ENCODE data around the gene VSX2. TPM values are rescaled to one million over a fixed set of nuclear protein-coding genes. Genes with fewer than 3 reads are reported as not detected.

Gene VSX2
- total and polyA plus RNA-seq, 5 experiments from 2014 or later, result not detected

GRCh38 chr14:74249433-74250375 lies 10.5 kb downstream of the VSX2 start:
- H3K27ac Mint-ChIP-seq, result no peak overlapping the region
- H3K4me3 Mint-ChIP-seq, result no peak overlapping the region
- no peak for DNase-seq
- no peaks in the 10 kb centered on the region for H3K9me3 Mint-ChIP-seq
- POLR2A ChIA-PET, result no interaction called here
- no peak for ATAC-seq
- peaks cover 22 to 60% (median 38%) of the 10 kb centered on the region in 5 donors for H3K27me3 Mint-ChIP-seq
- no peaks in the 10 kb centered on the region for H3K36me3 Mint-ChIP-seq
- H3K4me1 Mint-ChIP-seq, result peaks cover 6 to 8% (median 7%) of the 10 kb centered on the region in 4 donors

GRCh38 chr14:74255281-74255680 lies 16.0 kb downstream of the VSX2 start:
- Mint-ChIP-seq H3K36me3 (no peaks in the 10 kb centered on the region), H3K27ac (no peak overlapping the region), H3K9me3 (no peaks in the 10 kb centered on the region), H3K4me1 (peaks cover 6 to 15% (median 13%) of the 10 kb centered on the region in 4 donors), H3K4me3 (peak overlapping the region in 1 of 10 donors; percentile 65), H3K27me3 (peaks cover 6 to 17% (median 11%) of the 10 kb centered on the region in 5 donors)
- POLR2A ChIA-PET, result no interaction called here
- DNase-seq, result no peak
- no peak for ATAC-seq

- Mint-ChIP-seq H3K27ac (peak overlapping the region in 3 of 10 donors; percentile 34 to 79 (median 77)), H3K36me3 (no peaks in the 10 kb centered on the region), H3K9me3 (no peaks in the 10 kb centered on the region)
Measured at GRCh38 chr14:74257078-74257940, 18.1 kb downstream of the VSX2 start.

GRCh38 chr14:74257941-74258763 lies 18.9 kb downstream of the VSX2 start:
- H3K27me3 Mint-ChIP-seq, result peaks cover 0 to 4% (median under 1%) of the 10 kb centered on the region in 5 donors
- H3K4me1 Mint-ChIP-seq, result peaks cover 0 to 8% (median 6%) of the 10 kb centered on the region in 4 donors

More at GRCh38 chr14:74257078-74257940, 18.1 kb downstream of the VSX2 start:
- peak in 9 of 10 donors; percentile 25 to 73 (median 60) for DNase-seq
- POLR2A ChIA-PET, result no interaction called here
- ATAC-seq, result peak; percentile 92 to 93
- peak overlapping the region; percentile 77 to 89 (median 86) for H3K4me3 Mint-ChIP-seq
- H3K4me1 Mint-ChIP-seq, result peaks cover 0 to 9% (median 6%) of the 10 kb centered on the region in 4 donors
- peaks cover 0 to 4% (median 0%) of the 10 kb centered on the region in 5 donors for H3K27me3 Mint-ChIP-seq

GRCh38 chr14:74258764-74259035 lies 19.5 kb downstream of the VSX2 start:
- peaks cover 0 to 4% (median 3%) of the 10 kb centered on the region in 5 donors for H3K27me3 Mint-ChIP-seq
- no peak overlapping the region for H3K27ac Mint-ChIP-seq
- H3K9me3 Mint-ChIP-seq, result no peaks in the 10 kb centered on the region
- no peaks in the 10 kb centered on the region for H3K36me3 Mint-ChIP-seq
- DNase-seq, result no peak
- POLR2A ChIA-PET, result no interaction called here
- H3K4me3 Mint-ChIP-seq, result peak overlapping the region in 8 of 10 donors; percentile 15 to 86 (median 62)
- peaks cover 0 to 8% (median 6%) of the 10 kb centered on the region in 4 donors for H3K4me1 Mint-ChIP-seq
- no peak for ATAC-seq

More at GRCh38 chr14:74257941-74258763, 18.9 kb downstream of the VSX2 start:
- H3K36me3 Mint-ChIP-seq, result no peaks in the 10 kb centered on the region
- peak overlapping the region; percentile 77 to 89 (median 86) for H3K4me3 Mint-ChIP-seq
- peak overlapping the region in 2 of 10 donors; percentile 14 to 43 for H3K27ac Mint-ChIP-seq
- ATAC-seq (peak; percentile 41 to 43), DNase-seq (no peak)
- POLR2A ChIA-PET, result no interaction called here
- no peaks in the 10 kb centered on the region for H3K9me3 Mint-ChIP-seq

GRCh38 chr14:74259513-74259912 lies 20.3 kb downstream of the VSX2 start:
- Mint-ChIP-seq H3K36me3 (no peaks in the 10 kb centered on the region), H3K9me3 (no peaks in the 10 kb centered on the region), H3K4me1 (peaks cover 0 to 8% (median 6%) of the 10 kb centered on the region in 4 donors), H3K27ac (no peak overlapping the region), H3K27me3 (peaks cover 0 to 4% (median 0%) of the 10 kb centered on the region in 5 donors), H3K4me3 (peak overlapping the region in 8 of 10 donors; percentile 54 to 83 (median 75))
- DNase-seq (no peak), ATAC-seq (no peak)
- POLR2A ChIA-PET, result no interaction called here

GRCh38 chr14:74260525-74261233 lies 21.4 kb downstream of the VSX2 start:
- peak overlapping the region in 1 of 10 donors; percentile 24 for H3K27ac Mint-ChIP-seq
- H3K36me3 Mint-ChIP-seq, result no peaks in the 10 kb centered on the region
- peaks cover 0 to 7% (median 3%) of the 10 kb centered on the region in 5 donors for H3K27me3 Mint-ChIP-seq
- DNase-seq, result no peak
- POLR2A ChIA-PET, result no interaction called here
- ATAC-seq, result no peak
- no peaks in the 10 kb centered on the region for H3K9me3 Mint-ChIP-seq
- peak overlapping the region in 1 of 10 donors; percentile 3 for H3K4me3 Mint-ChIP-seq
- H3K4me1 Mint-ChIP-seq, result peaks cover 0 to 8% (median 6%) of the 10 kb centered on the region in 4 donors

GRCh38 chr14:74261288-74261687 lies 22.0 kb downstream of the VSX2 start:
- H3K36me3 Mint-ChIP-seq, result no peaks in the 10 kb centered on the region
- no peaks in the 10 kb centered on the region for H3K9me3 Mint-ChIP-seq
- peaks cover 0 to 8% (median 6%) of the 10 kb centered on the region in 4 donors for H3K4me1 Mint-ChIP-seq
- DNase-seq (no peak), ATAC-seq (no peak)
- H3K4me3 Mint-ChIP-seq, result peak overlapping the region in 1 of 10 donors; percentile 3
- POLR2A ChIA-PET, result no interaction called here
- H3K27ac Mint-ChIP-seq, result peak overlapping the region in 1 of 10 donors; percentile 24
- H3K27me3 Mint-ChIP-seq, result peaks cover 0 to 7% (median 3%) of the 10 kb centered on the region in 5 donors

GRCh38 chr14:74262076-74262475 lies 22.8 kb downstream of the VSX2 start:
- H3K27ac Mint-ChIP-seq, result no peak overlapping the region

GRCh38 chr14:74263181-74263580 lies 23.9 kb downstream of the VSX2 start:
- H3K4me3 Mint-ChIP-seq, result no peak overlapping the region
- no peak overlapping the region for H3K27ac Mint-ChIP-seq
- H3K4me1 Mint-ChIP-seq, result peaks cover 0 to 1% (median 0%) of the 10 kb centered on the region in 4 donors
- POLR2A ChIA-PET, result no interaction called here
- ATAC-seq (no peak), DNase-seq (no peak)
- H3K27me3 Mint-ChIP-seq, result peaks cover 0 to 7% (median 3%) of the 10 kb centered on the region in 5 donors
- H3K36me3 Mint-ChIP-seq, result no peaks in the 10 kb centered on the region
- no peaks in the 10 kb centered on the region for H3K9me3 Mint-ChIP-seq

More at GRCh38 chr14:74262076-74262475, 22.8 kb downstream of the VSX2 start:
- H3K4me3 Mint-ChIP-seq, result no peak overlapping the region
- peaks cover 0 to 7% (median 3%) of the 10 kb centered on the region in 5 donors for H3K27me3 Mint-ChIP-seq
- POLR2A ChIA-PET, result no interaction called here
- H3K9me3 Mint-ChIP-seq, result no peaks in the 10 kb centered on the region
- DNase-seq, result no peak
- H3K36me3 Mint-ChIP-seq, result no peaks in the 10 kb centered on the region
- no peak for ATAC-seq
- peaks cover 0 to 2% (median 2%) of the 10 kb centered on the region in 4 donors for H3K4me1 Mint-ChIP-seq

GRCh38 chr14:74263921-74264320 lies 24.7 kb downstream of the VSX2 start:
- H3K27ac Mint-ChIP-seq, result no peak overlapping the region
- POLR2A ChIA-PET, result no interaction called here
- no peak overlapping the region for H3K4me3 Mint-ChIP-seq

More at GRCh38 chr14:74263921-74264320, 24.7 kb downstream of the VSX2 start:
- DNase-seq (no peak), ATAC-seq (no peak)
- Mint-ChIP-seq H3K36me3 (no peaks in the 10 kb centered on the region), H3K4me1 (peaks cover 0 to 1% (median 0%) of the 10 kb centered on the region in 4 donors), H3K9me3 (no peaks in the 10 kb centered on the region), H3K27me3 (peaks cover 0 to 7% (median 3%) of the 10 kb centered on the region in 5 donors)
